Hematopoietic multipotent progenitor cell treated with erythropoietin and hydrocortisone succinate and interleukin-3 and kit ligand, for 4 days (in vitro differentiated cells): ENCODE data around the gene TBX20.
A peak's percentile ranks its signal among the peaks of the same experiment; 100 is the strongest.
"Not testable (repeated sequence)": the region's sequence is repeated elsewhere in the genome, so short reads cannot be mapped to it uniquely, and the experiment has no call there.

Experiments
- DNase-seq: peaks from one replicate; pipeline ENCODE4 v3.0.0-alpha.2; 2015

The TBX20 gene

DNA sequence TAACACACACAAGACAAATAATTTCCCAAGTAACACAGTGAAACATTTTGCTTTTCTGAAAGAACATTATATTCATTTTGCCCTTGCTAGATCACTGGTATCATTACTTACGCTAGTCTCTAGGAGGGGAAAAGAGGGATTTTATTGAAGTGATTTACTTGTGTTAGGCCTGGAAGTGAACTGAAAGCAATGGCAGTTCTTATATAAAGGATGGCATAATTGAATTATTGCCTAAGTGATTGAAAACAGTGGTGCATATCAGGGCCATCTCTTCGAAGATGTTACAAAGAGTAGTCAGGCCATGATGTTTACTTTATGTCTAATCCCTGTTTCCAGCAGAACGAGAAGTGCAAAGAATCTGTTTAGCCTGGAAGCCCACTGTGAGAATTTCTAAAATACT, 38.8 kb downstream of the TBX20 start:
- DNase-seq: not testable (repeated sequence)

- not testable (repeated sequence) for DNase-seq
Measured at GRCh38 chr7:35206924-35207323, 47.0 kb downstream of the TBX20 start.

DNA sequence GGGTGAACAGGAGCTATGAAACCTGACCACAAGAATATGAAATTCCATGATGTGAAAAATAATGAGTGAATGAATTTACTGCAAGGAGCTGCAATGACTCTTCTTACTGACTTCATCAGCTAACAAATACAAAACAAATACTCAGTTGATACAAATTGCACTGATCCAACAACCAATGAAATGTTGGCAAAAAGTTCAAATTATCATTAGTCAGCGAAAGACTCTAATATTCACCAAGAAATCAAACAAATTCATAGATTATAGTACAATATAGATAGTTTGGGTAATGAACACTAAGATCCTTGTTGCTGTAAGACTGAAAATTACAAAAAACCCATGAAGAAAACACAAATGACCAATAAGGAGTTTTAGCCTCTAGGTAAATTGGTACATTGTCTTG, 49.0 kb downstream of the TBX20 start:
- not testable (repeated sequence) for DNase-seq

- not testable (repeated sequence) for DNase-seq
Measured at GRCh38 chr7:35204031-35204430, 49.9 kb downstream of the TBX20 start.

DNA sequence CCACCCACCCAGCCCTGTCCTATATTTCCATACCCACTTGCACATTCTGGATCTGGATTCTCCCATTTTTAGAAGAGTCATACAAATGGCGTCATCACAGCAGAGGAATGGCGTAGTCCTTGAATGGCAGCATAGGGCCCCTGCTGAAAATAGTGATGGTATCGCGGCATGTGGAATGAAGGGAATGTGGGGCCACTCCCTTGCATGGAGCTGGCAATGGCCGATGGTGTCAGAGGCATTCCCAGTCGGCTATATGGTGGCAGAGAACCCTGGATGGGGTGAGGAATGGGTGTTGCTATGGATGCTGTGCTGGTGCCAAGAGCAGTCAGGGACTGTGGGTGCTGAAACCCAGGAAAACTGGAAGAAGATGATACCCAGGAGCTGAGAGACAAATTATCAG, 51.5 kb downstream of the TBX20 start:
- DNase-seq: not testable (repeated sequence)

DNA sequence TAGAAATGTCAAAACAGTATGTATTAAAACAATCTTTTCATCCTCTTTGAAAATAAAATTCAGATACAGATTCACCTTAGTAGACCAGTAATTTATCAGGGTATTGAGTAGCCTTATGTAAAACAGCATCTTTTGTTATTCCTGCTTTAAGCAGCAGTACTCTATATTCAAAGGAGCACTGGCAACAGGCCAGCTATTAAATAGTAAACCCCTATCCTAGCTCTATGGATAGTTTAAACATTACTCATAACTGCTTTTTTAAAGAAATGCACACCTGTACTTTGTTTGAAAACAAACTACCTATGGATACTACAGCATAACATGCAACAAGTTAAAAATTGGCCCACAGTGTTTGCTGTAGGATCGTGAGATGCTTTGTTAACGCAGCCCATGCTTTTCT, 53.7 kb downstream of the TBX20 start:
- DNase-seq: not testable (repeated sequence)

DNA sequence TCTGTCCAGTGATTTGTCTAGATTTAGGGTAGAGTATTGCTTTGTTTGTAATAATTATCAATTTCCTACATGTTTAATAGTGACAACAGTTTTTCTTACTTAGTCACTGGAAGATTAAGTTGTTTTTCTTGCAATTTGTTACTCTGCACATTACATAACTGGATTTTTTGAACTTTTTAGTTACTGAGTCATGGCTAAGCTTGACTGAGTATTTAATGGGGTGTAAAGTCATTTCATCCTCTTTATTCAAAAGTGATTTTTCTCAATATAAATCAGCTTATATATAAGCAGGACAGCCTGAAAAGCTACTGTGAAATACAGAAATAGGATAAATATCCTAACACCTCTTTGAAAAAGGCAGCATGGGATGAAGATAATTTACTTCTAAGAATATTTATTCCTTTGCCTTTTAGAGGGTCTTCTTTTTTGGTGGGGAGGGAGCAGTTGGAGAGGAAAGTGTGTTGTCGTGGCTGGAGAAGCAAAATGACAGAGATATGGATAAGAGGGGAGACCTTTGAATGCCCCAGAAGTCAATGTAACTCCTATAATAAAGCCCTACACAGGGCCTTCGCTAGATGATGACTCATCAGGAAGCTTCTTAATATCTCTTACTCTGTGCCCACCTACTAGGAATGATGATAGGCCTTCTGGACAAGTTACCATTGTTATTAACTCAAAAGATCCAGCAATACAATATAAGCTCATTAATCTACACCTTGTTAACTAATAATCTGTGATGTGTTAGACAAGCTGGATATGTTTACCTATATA, 55.3 kb downstream of the TBX20 start:
- DNase-seq: not testable (repeated sequence)

DNA sequence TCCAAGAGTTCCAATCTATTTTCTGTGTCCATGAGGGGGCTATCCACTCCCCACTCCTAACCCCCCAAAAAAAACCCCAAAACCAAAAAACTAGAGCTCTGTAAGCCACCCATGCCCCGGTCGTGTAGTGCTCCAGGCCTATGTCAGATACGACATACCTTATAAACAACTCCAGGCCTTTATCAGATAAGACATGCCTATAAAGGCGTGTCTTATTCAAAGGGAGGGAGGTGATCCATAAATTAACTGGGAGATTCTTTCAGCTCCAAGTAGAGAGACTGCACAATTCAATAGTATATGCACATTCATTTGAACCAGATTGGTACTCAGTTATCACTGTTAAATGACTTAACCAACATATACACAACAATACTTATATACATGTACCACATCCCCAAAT, 62.3 kb downstream of the TBX20 start:
- not testable (repeated sequence) for DNase-seq

GRCh38 chr7:35190146-35190773, 63.6 kb downstream of the TBX20 start:
- not testable (repeated sequence) for DNase-seq

GRCh38 chr7:35186751-35187150, 67.1 kb downstream of the TBX20 start:
- peak; percentile 37 for DNase-seq

DNA sequence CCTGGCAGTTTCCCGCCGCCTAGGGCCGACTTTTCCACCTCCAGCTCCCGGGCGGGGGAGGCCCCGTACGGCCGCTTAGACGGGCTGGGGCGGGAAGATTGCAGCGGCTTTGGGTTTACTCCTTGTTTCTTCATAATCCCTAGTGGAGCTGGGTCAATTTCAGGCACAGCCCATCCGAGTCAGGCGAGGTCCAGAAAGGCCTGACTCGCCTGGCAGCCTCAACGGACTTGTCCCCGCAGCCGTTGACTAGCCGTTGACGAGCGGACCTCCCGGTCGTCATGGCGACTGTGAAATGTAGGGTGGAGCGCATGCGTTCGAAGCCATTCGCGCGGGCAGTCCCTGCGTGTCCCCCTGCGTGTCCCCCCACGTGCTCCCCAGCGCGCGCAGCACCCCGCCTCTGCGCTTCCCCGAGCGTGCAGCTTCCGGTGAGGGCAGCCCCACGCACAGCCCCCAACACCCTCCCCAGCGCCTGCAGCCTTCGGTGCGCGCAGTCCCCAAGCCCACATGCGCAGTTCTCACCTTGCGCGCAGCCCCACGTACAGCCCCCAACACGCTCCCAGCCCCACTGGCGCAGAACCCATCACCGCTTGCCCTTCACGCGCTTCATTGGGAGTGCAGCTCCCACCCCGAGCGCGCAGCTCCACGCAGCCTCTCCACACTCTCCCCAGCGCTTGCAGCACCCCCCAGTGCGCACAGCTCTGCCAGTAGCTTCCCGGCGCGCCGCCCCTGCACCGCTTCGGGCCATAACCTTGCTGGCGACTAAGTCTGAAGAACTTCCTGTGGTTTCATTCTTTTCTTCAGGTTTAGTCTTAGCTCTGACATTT, 67.8 kb downstream of the TBX20 start:
- DNase-seq: peak; percentile 67

- peak; percentile 8 for DNase-seq
Measured at GRCh38 chr7:35185578-35185907, 68.4 kb downstream of the TBX20 start.

DNA sequence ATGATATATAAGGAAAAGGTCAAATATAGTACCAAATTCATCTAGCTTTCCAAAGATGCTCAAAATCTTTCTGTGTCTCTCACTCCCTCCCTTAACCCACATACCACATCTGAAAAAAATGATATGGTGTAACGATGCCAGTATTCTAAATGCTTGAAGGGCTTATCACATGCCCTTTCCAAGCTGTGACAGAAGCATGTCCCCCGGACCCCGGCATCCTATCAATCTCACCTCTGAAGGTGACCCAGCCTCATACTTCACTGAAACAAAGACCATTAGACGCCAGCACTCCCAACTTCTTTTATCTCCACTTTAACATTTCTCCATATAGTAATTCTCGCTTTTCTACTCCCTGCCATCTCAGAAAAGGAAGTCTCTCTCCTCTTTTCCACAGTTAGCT, 68.9 kb downstream of the TBX20 start:
- DNase-seq: not testable (repeated sequence)

- not testable (repeated sequence) for DNase-seq
Measured at GRCh38 chr7:35183873-35184503, 69.9 kb downstream of the TBX20 start.

- DNase-seq: not testable (repeated sequence)
Measured at GRCh38 chr7:35180665-35181064, 73.2 kb downstream of the TBX20 start.

- DNase-seq: peak; percentile 84
Measured at GRCh38 chr7:35173176-35173575, 80.7 kb downstream of the TBX20 start.

DNA sequence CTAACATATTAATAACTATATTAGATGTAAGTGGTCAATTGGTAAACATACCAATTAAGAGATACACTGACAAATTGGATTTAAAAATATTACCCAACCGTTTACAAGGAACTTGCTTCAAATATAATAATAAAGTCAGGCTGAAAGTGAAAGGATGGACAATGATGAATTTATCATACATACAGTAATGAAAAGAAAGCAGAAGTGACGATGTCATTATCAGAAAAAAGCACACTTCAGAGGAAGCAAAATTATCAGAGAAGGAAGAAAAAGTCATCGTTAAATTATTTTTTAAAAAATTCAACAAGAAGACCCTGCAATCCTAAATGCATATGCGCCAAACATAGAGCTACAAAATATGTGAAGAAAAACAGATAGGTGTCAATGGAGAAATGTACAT, 81.8 kb downstream of the TBX20 start:
- peak; percentile 60 for DNase-seq

DNA sequence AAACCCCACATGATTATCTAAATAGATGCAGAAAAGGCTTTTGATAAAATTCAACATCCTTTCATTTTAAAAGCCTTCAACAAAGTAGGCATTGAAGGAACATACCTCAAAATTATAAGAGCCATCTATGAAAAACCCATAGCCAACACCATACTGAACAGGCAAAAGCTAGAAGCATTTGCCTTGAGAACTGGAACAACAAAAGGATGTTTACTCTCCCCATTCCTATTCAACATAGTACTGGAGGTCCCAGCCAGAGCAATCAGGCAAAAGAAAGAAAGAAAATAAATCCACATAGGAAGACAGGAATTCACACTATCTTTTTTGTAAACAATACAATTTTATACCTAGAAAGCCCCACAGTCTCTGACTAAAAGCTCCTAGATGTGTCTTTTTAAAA, 86.2 kb downstream of the TBX20 start:
- DNase-seq: not testable (repeated sequence)

- not testable (repeated sequence) for DNase-seq
Measured at GRCh38 chr7:35167158-35167557, 86.7 kb downstream of the TBX20 start.

DNA sequence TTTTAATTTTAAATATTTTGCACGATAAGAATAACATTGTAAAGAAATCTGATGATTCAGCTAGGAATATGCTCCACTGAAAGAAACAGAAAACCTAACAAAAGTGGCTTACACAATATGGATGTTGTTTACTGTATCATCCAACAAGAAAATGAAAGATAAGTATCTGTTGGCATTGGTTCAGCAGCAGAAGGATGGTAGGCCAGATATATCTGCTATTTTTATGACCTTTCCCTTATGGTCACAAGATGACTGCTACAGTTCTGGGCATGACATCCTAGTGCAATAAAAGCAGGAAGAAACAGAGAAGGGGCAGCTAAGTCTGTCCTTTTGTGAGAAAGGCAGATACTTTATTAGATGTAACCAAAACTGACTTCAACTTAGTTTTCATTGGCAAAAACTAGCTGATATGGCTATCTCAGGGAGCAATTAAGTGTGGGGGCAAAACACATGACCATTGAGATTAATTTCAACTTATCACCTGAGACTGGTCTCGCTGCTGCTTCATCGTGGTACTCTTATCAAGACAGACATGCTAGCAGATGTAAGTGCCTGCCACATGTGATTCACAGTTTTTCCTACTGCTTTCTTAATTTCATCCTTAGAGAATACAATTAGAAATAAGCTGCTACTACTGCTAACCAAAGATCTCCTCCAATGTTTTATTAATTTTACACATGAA, 92.7 kb downstream of the TBX20 start:
- DNase-seq: peak; percentile 72
